NCI-H2196 treated with DMSO at 0.1 percent for 48 hours (cell line): ENCODE measurements around the gene RASAL3.

ENCODE experiments used
- DNase-seq: peaks from one replicate; lab custom pipeline; 2025; ENCODE audit not compliant: unreplicated experiment; lab: John Stamatoyannopoulos, UW

Gene RASAL3

GRCh38 chr19:15449620-15450527 lies 14.5 kb downstream of the RASAL3 start, which contains the start of gene WIZ:
TSS of gene WIZ (minus strand) at chr19:15449956. CDS start at chr19:15448307, 1,649 bp downstream.
- DNase-seq, result peak; percentile 33

GRCh38 chr19:15448778-15449619 lies 15.3 kb downstream of the RASAL3 start:
- DNase-seq, result no peak

GRCh38 chr19:15448044-15448777 lies 16.1 kb downstream of the RASAL3 start:
- DNase-seq, result no peak

- DNase-seq, result no peak
Measured at GRCh38 chr19:15447057-15447456, 17.3 kb downstream of the RASAL3 start.

- no peak for DNase-seq
Measured at GRCh38 chr19:15445807-15446376, 18.5 kb downstream of the RASAL3 start.

GRCh38 chr19:15445227-15445605 lies 19.1 kb downstream of the RASAL3 start:
- no peak for DNase-seq

- DNase-seq, result no peak
Measured at GRCh38 chr19:15444505-15445226, 19.7 kb downstream of the RASAL3 start.

GRCh38 chr19:15443838-15444237 lies 20.5 kb downstream of the RASAL3 start:
- DNase-seq, result no peak

- no peak for DNase-seq
Measured at GRCh38 chr19:15443325-15443724, 21.0 kb downstream of the RASAL3 start.

GRCh38 chr19:15442142-15442920 lies 22.0 kb downstream of the RASAL3 start:
- no peak for DNase-seq

GRCh38 chr19:15441317-15441716 lies 23.0 kb downstream of the RASAL3 start:
- DNase-seq, result no peak

- no peak for DNase-seq
Measured at GRCh38 chr19:15439821-15440641, 24.3 kb downstream of the RASAL3 start.

- no peak for DNase-seq
Measured at GRCh38 chr19:15439078-15439799, 25.1 kb downstream of the RASAL3 start.

GRCh38 chr19:15438577-15438976 lies 25.8 kb downstream of the RASAL3 start:
- no peak for DNase-seq

- DNase-seq, result no peak
Measured at GRCh38 chr19:15438124-15438496, 26.2 kb downstream of the RASAL3 start.

- no peak for DNase-seq
Measured at GRCh38 chr19:15437355-15438123, 26.8 kb downstream of the RASAL3 start.

- no peak for DNase-seq
Measured at GRCh38 chr19:15436826-15437110, 27.6 kb downstream of the RASAL3 start.
